GM20431 (cell line): Measurements from ENCODE around the gene MYO18A.
"Not testable (repeated sequence)": the region's sequence is repeated elsewhere in the genome, so short reads cannot be mapped to it uniquely, and the experiment has no call there.

Experiments
- in situ Hi-C: fragments of 300-500 bp; cut with MseI, MboI; formaldehyde crosslinking; loops from one replicate; pipeline ENCODE4 v1.15.0; 2020; ENCODE audit warnings: low sequenced_read_pairs; ENCODE audit not compliant: unreplicated experiment

Gene MYO18A

GRCh38 chr17:29195465-29196081 is 15.4 kb upstream of the MYO18A start:
- in situ Hi-C loops, result no loop called here

DNA sequence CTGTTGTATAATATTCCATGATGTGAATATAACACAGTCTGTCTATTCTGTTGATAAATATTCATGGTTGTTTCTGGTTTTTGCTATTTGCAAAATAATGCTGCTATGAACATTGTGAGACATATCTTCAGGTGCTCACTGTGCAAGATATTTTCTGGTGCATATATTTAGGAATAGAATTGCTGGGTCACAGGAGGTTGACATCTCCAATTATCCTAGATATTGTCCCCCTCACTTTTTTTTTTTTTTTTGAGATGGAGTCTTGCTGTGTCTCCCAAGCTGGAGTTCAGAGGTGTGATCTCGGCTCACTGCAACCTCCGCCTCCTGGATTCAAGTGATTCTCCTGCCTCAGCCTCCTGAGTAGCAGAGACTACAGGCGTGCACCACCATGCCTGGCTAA is 14.5 kb upstream of the MYO18A start:
- in situ Hi-C loops, result no loop called here

DNA sequence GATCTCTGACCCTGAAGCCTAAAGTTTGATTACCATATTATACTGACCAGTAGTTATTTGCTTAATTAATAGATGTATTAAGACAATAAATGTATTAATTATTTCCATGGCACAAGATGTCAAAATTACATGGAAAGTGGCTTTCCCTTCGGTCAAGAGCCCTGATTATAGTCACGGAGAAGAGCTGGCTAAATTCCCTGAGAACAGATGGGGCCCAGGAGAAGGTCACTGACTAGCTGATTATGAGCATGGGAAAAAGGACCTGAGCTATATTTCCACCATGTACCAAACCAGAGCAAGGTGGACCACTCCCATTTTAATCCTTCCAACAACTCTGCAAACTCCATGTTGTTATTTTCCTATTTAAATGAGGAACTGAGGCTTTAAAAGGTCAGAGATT is 12.9 kb upstream of the MYO18A start:
- in situ Hi-C loops, result no loop called here

DNA sequence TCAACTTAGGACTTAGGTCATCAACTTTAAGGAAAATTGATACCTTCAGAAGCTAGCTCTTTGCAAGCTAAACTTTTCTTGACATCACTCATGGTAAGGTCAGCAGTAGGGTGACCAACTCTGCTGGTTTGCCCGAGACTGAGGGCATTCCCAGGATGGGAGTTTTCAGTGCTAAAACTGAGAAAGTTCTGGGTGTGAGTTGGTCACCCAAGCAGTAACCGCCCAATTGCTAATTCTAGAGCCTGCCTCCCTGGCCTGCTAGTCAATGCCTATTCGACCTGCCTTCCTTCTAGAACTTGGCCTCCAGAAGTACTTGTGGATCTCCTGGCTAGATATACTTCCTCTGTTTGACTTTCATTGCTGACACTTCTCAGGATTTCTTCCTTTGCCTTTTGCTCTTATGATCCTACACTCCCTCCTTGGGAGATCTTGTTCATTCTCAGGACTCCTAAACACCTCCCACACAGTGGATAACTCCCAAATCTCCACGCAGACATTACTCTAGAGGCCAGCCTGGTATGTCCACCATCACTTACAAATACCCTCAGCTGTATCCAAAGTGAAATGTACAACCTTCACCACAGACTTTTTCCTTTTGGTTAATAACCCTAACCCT is 10.5 kb upstream of the MYO18A start:
- in situ Hi-C loops, result no loop called here

DNA sequence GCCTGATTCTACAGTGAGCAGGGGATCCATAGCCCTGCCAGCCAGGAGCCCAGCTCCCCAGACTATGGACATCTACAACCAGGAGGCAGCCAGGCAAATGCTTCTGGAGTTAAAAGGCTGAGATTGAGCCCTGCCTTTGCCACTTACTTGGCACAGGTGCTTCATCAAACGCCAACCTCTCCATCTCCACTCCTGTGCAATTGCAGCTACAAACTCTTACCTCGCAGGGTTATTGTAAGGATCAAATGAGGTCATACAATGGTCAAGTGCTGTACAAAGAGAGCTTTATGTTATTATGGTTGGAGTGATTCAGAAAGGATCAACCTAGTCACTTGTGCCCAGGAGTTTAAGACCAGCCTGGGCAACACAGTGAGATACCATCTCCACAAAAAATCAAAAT is 9.8 kb upstream of the MYO18A start:
- in situ Hi-C loops, result no loop called here

DNA sequence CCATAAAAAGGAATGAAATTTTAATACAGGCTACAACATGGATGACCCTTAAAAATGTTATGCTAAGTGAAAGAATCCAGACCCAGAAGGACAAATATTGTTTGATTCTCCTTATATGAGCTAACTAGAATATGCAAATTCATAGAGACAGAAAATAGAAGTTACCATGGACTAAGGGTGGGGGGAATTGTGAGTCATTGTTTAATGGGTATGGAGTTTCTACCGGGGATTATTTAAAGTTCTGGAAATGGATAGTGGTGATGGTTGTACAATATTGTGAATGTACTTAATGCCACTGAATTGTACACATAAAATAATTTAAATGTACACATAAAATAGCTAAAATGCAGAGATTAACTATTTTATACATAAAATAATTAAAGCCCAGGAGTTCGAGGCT is 9.2 kb upstream of the MYO18A start:
- in situ Hi-C loops, result no loop called here

DNA sequence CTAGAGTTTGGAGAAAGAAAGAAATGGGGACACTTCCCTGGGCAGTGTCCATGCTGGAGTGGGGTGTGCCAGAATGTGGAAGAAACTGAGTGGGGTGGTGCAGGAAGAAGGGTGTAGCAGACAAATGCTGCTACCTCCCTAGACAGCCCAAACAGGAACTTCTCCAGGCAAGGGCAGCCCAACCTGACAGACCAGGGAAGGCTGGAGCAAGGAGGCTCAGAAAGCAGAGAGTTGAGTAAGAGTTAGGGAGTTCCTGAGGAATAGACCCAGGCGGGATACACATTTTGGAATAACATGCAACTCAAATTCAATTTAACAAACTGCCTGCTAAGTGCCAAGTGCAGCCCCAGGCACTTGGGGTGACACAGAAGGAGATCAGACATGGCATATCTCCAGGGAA is 1.0 kb upstream of the MYO18A start:
- in situ Hi-C loops, result no loop called here

DNA sequence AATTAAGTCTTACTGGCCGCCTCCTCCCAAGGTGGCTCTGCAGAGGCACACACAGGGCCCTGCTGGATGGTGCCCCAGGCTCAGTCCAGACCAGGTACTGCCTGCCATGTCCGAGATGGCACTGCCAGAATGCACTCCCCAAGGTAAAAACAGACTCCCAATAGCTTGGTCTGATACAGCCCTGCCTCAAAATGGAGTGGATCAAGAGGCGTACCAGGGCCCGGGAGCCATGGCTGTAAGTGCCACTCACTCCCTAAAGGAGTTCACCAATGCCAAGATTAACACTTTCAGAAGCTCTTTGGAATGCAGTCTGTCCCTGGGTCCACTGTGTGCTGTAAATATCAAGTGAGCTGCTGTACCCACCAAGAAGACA is 576 bp upstream of the MYO18A start:
- in situ Hi-C loops, result no loop called here

DNA sequence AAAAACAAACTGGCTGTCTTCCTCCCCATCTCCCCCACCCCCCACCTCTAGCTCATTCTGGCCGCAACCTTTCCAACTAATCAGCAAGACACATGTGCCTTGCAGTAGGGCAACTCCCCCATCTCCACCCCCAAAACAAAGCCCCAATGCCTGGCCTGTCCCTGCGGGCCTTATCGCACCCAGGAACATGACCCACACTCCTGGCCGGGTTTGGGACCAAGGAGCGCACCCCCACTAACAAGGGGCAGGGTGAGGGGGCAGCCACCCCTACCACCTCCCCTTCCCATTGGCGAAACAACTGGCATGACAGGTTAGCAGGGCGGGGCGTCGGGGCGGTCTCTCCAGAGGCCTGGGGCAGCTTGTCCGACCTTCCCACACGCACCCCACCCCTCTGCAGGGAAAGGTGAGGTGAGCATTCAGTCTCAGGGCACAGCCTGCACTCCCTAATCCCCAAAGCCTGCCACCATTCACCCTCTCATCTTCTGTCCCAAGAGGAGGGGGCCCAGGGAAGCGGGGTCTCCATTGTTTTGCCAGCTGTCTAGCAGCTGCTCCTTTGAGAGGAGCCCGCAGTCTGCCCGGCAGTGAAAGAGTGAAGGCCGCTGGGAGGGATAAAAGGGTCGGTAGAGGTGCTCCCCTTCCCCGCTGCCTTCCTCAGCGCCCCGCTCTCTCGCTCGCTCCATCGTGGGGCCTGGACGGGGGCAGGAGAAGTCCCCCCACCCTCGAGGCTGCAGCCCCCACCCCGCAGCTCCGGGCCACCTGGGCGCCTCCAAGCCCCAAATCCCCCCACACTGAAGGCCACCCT is 765 bp downstream of the MYO18A start:
- in situ Hi-C loops, result no loop called here

- in situ Hi-C loops, result no loop called here
Observed at GRCh38 chr17:29178750-29179231, 1.4 kb downstream of the MYO18A start.

- in situ Hi-C loops, result no loop called here
Observed at GRCh38 chr17:29177871-29178749, 2.1 kb downstream of the MYO18A start.

DNA sequence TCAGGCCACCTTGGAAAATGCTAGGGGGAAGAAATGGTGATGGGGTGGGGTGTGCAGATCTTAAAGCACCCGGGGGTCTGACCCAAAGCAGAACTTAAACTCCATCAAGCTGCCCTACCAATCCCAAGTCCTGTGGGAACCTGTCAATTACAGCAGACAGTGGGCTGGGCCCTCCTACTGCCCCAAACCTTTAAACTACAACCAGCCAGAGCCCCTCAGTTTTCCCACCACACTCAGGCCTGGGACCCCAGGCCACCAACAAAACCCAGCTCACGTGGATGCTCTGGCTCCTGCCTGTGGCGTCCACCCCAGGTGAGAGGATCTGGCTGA is 2.7 kb downstream of the MYO18A start:
- in situ Hi-C loops, result no loop called here

DNA sequence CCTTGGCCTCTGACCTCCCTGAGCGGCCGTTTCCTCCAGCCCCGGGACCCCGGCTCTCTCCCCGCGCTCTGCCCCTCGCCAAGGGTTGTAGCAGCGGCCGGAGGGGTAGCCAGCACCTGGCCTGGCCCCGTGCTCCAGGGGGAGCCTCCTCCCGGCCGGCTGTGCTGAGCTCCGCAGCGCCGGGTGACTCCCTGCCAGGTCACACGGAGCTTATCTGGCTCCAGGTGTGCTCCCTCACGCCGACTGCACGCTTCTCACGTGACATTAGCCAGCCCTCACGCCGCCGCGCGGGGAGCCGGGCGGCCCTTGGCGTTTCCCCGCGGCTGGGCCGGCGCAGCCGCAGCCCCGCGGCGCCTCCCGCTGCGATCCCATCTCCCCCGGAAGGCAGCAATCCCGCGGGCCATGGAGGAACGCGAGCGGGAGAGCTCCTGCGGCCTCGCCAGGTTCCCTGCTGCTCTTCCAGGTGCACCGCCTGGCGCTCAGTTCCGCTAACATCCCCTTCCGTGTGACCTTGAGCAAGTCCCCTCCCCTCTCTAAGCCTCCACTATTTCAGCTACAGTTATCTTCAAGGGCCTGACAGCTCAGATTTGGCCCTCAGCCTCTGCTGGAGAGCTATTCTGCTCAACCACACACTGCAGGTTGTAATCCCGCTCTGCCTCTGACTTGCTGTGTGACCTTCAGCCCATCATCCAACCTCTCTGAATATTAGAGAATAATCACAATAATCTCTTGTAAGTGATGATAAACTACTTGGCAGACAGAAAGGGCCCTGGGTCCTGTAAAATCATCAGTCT is 3.4 kb downstream of the MYO18A start:
- in situ Hi-C loops, result no loop called here

DNA sequence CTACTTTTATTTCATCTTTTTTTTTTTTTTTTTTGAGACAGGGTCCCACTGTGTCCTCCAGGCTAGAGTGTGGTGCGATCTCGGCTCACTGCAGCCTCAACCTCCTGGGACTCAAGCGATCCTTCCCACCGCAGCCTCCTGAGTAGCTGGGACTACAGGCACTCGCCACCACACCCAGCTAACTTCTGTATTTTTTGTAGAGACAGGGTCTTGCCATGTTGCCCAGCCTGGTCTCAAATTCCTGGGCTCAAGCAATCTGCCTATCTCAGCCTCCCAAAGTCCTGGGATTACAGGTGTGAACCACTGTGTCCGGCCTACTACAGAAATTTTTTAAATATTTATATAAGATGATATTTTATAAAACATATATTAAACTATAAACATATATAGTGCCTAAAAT is 4.8 kb downstream of the MYO18A start:
- in situ Hi-C loops, result no loop called here

- in situ Hi-C loops, result no loop called here
Observed at GRCh38 chr17:29172589-29172988, 7.6 kb downstream of the MYO18A start.

- in situ Hi-C loops, result no loop called here
Observed at GRCh38 chr17:29170682-29171081, 9.5 kb downstream of the MYO18A start.

DNA sequence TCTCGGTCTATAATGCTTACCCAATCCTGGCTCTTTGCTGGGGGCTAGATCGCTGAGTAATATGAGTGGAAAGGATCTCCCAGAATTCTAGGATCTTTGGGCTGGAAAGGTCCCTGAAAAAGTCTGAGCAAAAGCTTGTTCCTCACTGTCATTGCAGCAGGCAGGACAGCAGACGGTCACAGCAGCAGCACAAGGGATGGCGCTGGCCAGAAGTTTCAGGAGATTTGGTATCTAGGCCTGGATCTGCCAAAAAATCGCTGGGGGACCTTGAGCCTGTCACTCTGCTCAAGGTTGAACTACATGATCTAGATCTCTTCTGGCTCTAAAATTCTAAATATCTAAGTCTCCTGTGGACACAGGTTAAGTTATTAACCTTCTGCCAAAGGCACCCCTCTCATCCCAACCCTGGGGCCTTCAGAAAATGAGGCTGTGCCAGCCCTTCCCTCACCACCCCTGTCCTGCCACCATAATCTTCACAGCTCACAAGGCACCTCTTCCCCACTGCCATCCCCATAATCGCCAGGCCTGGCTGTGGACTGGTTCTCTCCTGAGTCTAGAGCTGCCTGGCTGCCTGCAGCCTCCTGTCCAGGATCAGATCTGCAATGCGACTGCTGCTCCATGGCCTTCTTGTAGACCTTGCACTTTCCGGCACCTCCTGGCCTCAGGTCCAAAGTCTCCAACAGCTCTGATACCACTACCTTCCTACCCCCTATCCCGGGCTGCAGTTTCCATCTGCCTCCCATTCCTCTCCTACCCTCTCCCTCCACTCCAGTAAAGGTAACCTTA is 10.2 kb downstream of the MYO18A start:
- in situ Hi-C loops, result no loop called here

DNA sequence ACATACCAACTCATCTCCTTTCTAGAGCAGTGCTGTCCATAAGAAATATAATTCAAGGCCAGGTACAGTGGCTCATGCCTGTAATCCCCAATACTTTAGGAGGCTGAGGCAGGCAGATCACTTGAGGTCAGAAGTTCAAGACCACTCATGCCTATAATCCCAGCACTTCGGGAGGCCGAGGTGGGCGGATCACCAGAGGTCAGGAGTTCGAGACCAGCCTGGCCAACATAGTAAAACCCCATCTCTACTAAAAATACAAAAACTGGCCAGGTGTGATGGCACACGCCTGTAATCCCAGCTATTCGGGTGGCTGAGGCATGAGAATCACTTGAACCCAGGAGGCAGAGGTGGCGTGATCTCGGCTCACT is 11.5 kb downstream of the MYO18A start:
- in situ Hi-C loops, result not testable (repeated sequence)

DNA sequence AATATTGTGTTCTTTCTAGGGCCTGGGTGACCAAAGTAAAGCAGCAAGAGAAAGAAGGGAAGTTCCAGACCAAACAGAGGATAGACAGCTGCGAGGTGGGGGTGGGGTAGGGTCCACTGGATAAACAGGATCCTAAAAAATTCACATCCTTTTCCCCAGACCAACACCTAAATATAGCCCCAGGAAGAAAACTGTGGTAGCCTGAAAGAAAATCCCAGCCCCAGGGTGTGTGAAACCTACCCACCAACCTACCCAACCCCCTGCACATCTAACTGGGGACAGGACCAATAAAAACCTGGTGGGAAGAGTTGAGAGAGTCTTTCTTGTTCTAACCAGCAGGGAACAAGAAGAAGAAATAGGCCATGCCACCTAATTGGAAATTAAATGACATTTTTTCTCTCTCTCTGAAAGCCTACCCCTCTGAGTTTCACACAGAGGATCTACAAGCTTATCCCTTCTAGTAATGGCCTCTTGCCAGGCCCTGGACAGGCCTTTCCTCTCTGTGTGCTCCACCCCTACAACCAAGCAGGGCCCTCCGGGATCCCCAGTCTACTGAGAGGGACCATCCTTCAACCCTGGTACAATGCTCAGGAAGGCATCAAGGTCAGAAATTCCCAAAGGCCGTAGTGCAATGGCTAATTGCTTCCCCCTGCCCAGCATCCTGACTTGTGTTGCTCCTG is 12.0 kb downstream of the MYO18A start:
- in situ Hi-C loops, result no loop called here
